Measurements from ENCODE around the gene SPINK14. TPM values are rescaled to one million over a fixed set of nuclear protein-coding genes. Genes with fewer than 3 reads are reported as not detected.
A peak's percentile ranks its signal among the peaks of the same experiment; 100 is the strongest.

The SPINK14 gene
- total and polyA plus RNA-seq, 12 donors: not detected

GRCh38 chr5:148205044-148205806 is 36.9 kb downstream of the SPINK14 start:
- Histone ChIP-seq H3K9me3 (replicated peaks in 1 of 3) (no peaks in the 10 kb centered on the region), H3K27ac (peak overlapping the region in 2 of 5 donors; percentile 19 to 51), H3K4me1 (replicated peaks in 1 of 2) (peaks cover 0 to 11% of the 10 kb centered on the region in 2 donors), H3K36me3 (replicated peaks in 1 of 2) (no peaks in the 10 kb centered on the region), H3K27me3 (no peaks in the 10 kb centered on the region), H3K4me3 (no peak overlapping the region)
- DNase-seq: peak in 3 of 7 donors; percentile 21 to 56 (median 50)
- intact Hi-C loops (cut with DNase I): no loop called here
- TF ChIP-seq POLR2A (IDR thresholded peaks at IDR 0.05): no peak
- TF ChIP-seq CTCF (IDR thresholded peaks at IDR 0.05): no peak
- 62 to 67% (median 65%) methylated on average over 4 of the region's 4 CpGs for WGBS, 4 donors

GRCh38 chr5:148205865-148206264 is 37.5 kb downstream of the SPINK14 start:
- no peaks in the 10 kb centered on the region for H3K27me3 ChIP-seq
- TF ChIP-seq CTCF (IDR thresholded peaks at IDR 0.05) (no peak), POLR2A (IDR thresholded peaks at IDR 0.05) (no peak)
- H3K4me1 ChIP-seq (replicated peaks in 1 of 2): peaks cover 0 to 11% of the 10 kb centered on the region in 2 donors
- DNase-seq: no peak
- peak overlapping the region in 1 of 5 donors; percentile 19 for H3K27ac ChIP-seq
- intact Hi-C loops (cut with DNase I): no loop called here
- H3K4me3 ChIP-seq: no peak overlapping the region
- 9 to 34% (median 27%) methylated on average over 1 of the region's 1 CpG for WGBS, 4 donors
- H3K36me3 ChIP-seq (replicated peaks in 1 of 2): no peaks in the 10 kb centered on the region
- no peaks in the 10 kb centered on the region for H3K9me3 ChIP-seq (replicated peaks in 1 of 3)

GRCh38 chr5:148206620-148207019 is 38.3 kb downstream of the SPINK14 start:
- Histone ChIP-seq H3K4me3 (no peak overlapping the region), H3K9me3 (replicated peaks in 1 of 3) (no peaks in the 10 kb centered on the region), H3K36me3 (replicated peaks in 1 of 2) (no peaks in the 10 kb centered on the region), H3K27ac (no peak overlapping the region), H3K27me3 (no peaks in the 10 kb centered on the region), H3K4me1 (replicated peaks in 1 of 2) (peaks cover 0 to 11% of the 10 kb centered on the region in 2 donors)
- intact Hi-C loops (cut with DNase I): no loop called here
- 44 to 74% (median 60%) methylated on average over 1 of the region's 1 CpG for WGBS, 4 donors
- no peak for DNase-seq
- TF ChIP-seq CTCF (IDR thresholded peaks at IDR 0.05) (no peak), POLR2A (IDR thresholded peaks at IDR 0.05) (no peak)

- no peak for TF ChIP-seq CTCF (IDR thresholded peaks at IDR 0.05)
- TF ChIP-seq POLR2A (IDR thresholded peaks at IDR 0.05): no peak
- H3K27me3 ChIP-seq: no peaks in the 10 kb centered on the region
- DNase-seq: no peak
- H3K27ac ChIP-seq: no peak overlapping the region
- peaks cover 0 to 11% of the 10 kb centered on the region in 2 donors for H3K4me1 ChIP-seq (replicated peaks in 1 of 2)
- intact Hi-C loops (cut with DNase I): no loop called here
- no peak overlapping the region for H3K4me3 ChIP-seq
- no peaks in the 10 kb centered on the region for H3K36me3 ChIP-seq (replicated peaks in 1 of 2)
- H3K9me3 ChIP-seq (replicated peaks in 1 of 3): no peaks in the 10 kb centered on the region
These were observed 39.9 kb downstream of the SPINK14 start for GRCh38 chr5:148208226-148208625.
